HepG2 (cell line): Measurements from ENCODE around the gene PRPS1L1. TPM values are rescaled to one million over a fixed set of nuclear protein-coding genes. Genes with fewer than 3 reads are reported as not detected.

Source experiments
- ATAC-seq: fragments of 200-7000 bp; cut with Tn5 transposase; 3 replicates; pipeline ENCODE4 v1.9.1; 2020; ENCODE audit warnings: mild to moderate bottlenecking, moderate library complexity
- BruUV-seq: library from RNA; stranded (reverse); fragments of 400-500 nt; replicated peaks from 2 replicates; lab custom pipeline; 2021; lab: Mats Ljungman, UMichigan
- CTCF ChIA-PET: fragments of 300-600 bp; formaldehyde crosslinking; extraction: SDS; loops from one replicate; lab custom pipeline; 2021; ENCODE audit warnings: low total read pairs, inconsistent platforms, low intra/inter-chr PET ratio; lab: Yijun Ruan, JAX
- POLR2A ChIA-PET: fragments of 350-600 bp; sonication (Branson Sonifier 250); formaldehyde crosslinking; loops from one replicate; lab custom pipeline; 2020; ENCODE audit warnings: antibody characterized with exemption, inconsistent platforms; lab: Yijun Ruan, JAX
- DNase-seq: peaks from one replicate; pipeline ENCODE4 v3.0.0-alpha.2; 2015; ENCODE audit warnings: low spot score
- FAIRE-seq: peaks from 3 replicates; lab custom pipeline; 2011; peaks lifted over from hg19 to GRCh38; lab: Jason Lieb, UNC
- H2AFZ ChIP-seq: one replicate; pipeline ENCODE4 v1.6.1; 2011; ENCODE audit warnings: low read length, inconsistent platforms
- H3K27ac ChIP-seq: fragments of 300-600 bp; 3 replicates; pipeline ENCODE4 v1.8.0; 2011; ENCODE audit warnings: mixed run types, mild to moderate bottlenecking, mixed read lengths, low read length, inconsistent platforms; ENCODE audit not compliant: insufficient read depth; ENCODE audit errors: extremely low read length
- H3K27me3 ChIP-seq, 2 experiments: fragments of 200-600 bp in 1 of 2; 2 replicates in 1 of 2; 3 replicates in 1 of 2; pipeline versions ENCODE4 v1.6.0 to v1.8.0; 2011; ENCODE audit warnings: low read length in 2 of 2, mild to moderate bottlenecking in 2 of 2, moderate library complexity in 2 of 2, inconsistent platforms in 1 of 2; ENCODE audit not compliant: insufficient read depth in 2 of 2, control insufficient read depth in 1 of 2
- H3K36me3 ChIP-seq, 2 experiments: fragments of 200-600 bp in 1 of 2; replicated peaks in 1 of 2; 2 replicates in 1 of 2; 3 replicates in 1 of 2; pipeline versions ENCODE4 v1.5.1 to v1.8.0; 2011; ENCODE audit warnings: low read length in 2 of 2, inconsistent platforms in 1 of 2; ENCODE audit not compliant: insufficient read depth in 2 of 2, control insufficient read depth in 1 of 2
- H3K4me1 ChIP-seq: 2 replicates; pipeline ENCODE4 v1.5.1; 2012; ENCODE audit warnings: low read length, inconsistent platforms; ENCODE audit not compliant: insufficient read depth
- H3K4me2 ChIP-seq: 2 replicates; pipeline ENCODE4 v1.6.0; 2011; ENCODE audit warnings: low read depth, low read length, inconsistent platforms
- H3K4me3 ChIP-seq, 3 experiments: fragments of 200-600 bp in 1 of 3; sonication (generic), shearing (Covaris generic) in 1 of 3; replicated peaks in 1 of 3; 2 replicates each; pipeline ENCODE4 v1.5.1; 2011 to 2016; ENCODE audit warnings: low read length in 3 of 3, inconsistent platforms in 2 of 3, low read depth in 2 of 3, mild to moderate bottlenecking in 2 of 3, control low read depth in 1 of 3, mixed read lengths in 1 of 3; ENCODE audit not compliant: insufficient read depth in 1 of 3
- H3K79me2 ChIP-seq: one replicate; pipeline ENCODE4 v1.6.1; 2011; ENCODE audit warnings: low read length, inconsistent platforms; ENCODE audit not compliant: insufficient read depth
- H3K9ac ChIP-seq: 2 replicates; pipeline ENCODE4 v1.6.0; 2011; ENCODE audit warnings: mild to moderate bottlenecking, low read depth, low read length, inconsistent platforms; ENCODE audit not compliant: insufficient read depth
- H3K9me3 ChIP-seq: 2 replicates; pipeline ENCODE4 v1.5.1; 2012; ENCODE audit warnings: mild to moderate bottlenecking, low read length
- H4K20me1 ChIP-seq: 2 replicates; pipeline ENCODE4 v1.6.0; 2011; ENCODE audit warnings: inconsistent platforms, mild to moderate bottlenecking, low read length, moderate library complexity; ENCODE audit not compliant: insufficient read depth
- ATRX ChIP-seq: sonication (generic); formaldehyde crosslinking; IDR thresholded peaks from 2 replicates; pipeline ENCODE4 v1.4.0; 2020; ENCODE audit warnings: missing genetic modification reagents, borderline replicate concordance
- CCDC6 ChIP-seq: sonication (generic); formaldehyde crosslinking; IDR thresholded peaks from 2 replicates; pipeline ENCODE4 v1.8.1; 2022; ENCODE audit warnings: mild to moderate bottlenecking, missing genetic modification reagents, moderate library complexity
- CREBL2 ChIP-seq: sonication (generic); formaldehyde crosslinking; IDR thresholded peaks from 2 replicates; pipeline ENCODE4 v1.8.1; 2023; ENCODE audit warnings: missing genetic modification reagents, mild to moderate bottlenecking, borderline replicate concordance
- ESRRA ChIP-seq: sonication (generic); formaldehyde crosslinking; IDR thresholded peaks from 2 replicates; pipeline ENCODE4 v1.5.1; 2020; ENCODE audit warnings: mild to moderate bottlenecking, low read depth, missing genetic modification reagents
- KDM5A ChIP-seq: fragments of 200-600 bp; sonication (generic); IDR thresholded peaks from 2 replicates; pipeline ENCODE4 v1.7.0; 2018; ENCODE audit warnings: antibody characterized with exemption, mild to moderate bottlenecking, low read length, borderline replicate concordance
- PRDM15 ChIP-seq: sonication (generic); formaldehyde crosslinking; IDR thresholded peaks from 2 replicates; pipeline ENCODE4 v1.4.0; 2020; ENCODE audit warnings: missing genetic modification reagents
- TSC22D2 ChIP-seq: sonication (generic); formaldehyde crosslinking; IDR thresholded peaks from 2 replicates; pipeline ENCODE4 v1.5.1; 2020; ENCODE audit warnings: missing genetic modification reagents, mild to moderate bottlenecking, borderline replicate concordance
- XBP1 ChIP-seq: sonication (generic); formaldehyde crosslinking; IDR thresholded peaks from 2 replicates; pipeline ENCODE4 v1.5.0; 2020; ENCODE audit warnings: missing genetic modification reagents
- ZBTB46 ChIP-seq: sonication (generic); formaldehyde crosslinking; IDR thresholded peaks from 2 replicates; pipeline ENCODE4 v1.4.0; 2020; ENCODE audit warnings: mild to moderate bottlenecking, missing genetic modification reagents, borderline replicate concordance
- ZNF230 ChIP-seq: sonication (generic); formaldehyde crosslinking; IDR thresholded peaks from 2 replicates; pipeline ENCODE4 v1.4.0; 2020; ENCODE audit warnings: mild to moderate bottlenecking, missing genetic modification reagents
- ZNF484 ChIP-seq: sonication (generic); formaldehyde crosslinking; IDR thresholded peaks from 2 replicates; pipeline ENCODE4 v1.5.1; 2020; ENCODE audit warnings: mild to moderate bottlenecking, low read depth, missing genetic modification reagents, borderline replicate concordance
- ZNF549 ChIP-seq: sonication (generic); formaldehyde crosslinking; IDR thresholded peaks from 2 replicates; pipeline ENCODE4 v1.5.0; 2020; ENCODE audit warnings: missing genetic modification reagents
- ZNF550 ChIP-seq: sonication (generic); formaldehyde crosslinking; IDR thresholded peaks from 2 replicates; pipeline ENCODE4 v1.4.0; 2020; ENCODE audit warnings: mild to moderate bottlenecking, missing genetic modification reagents, borderline replicate concordance
- ZNF670 ChIP-seq: sonication (generic); formaldehyde crosslinking; IDR thresholded peaks from 2 replicates; pipeline ENCODE4 v1.8.0; 2022; ENCODE audit warnings: mild to moderate bottlenecking, missing genetic modification reagents, borderline replicate concordance
- ZSCAN5A ChIP-seq: sonication (generic); formaldehyde crosslinking; IDR thresholded peaks from 2 replicates; pipeline ENCODE4 v1.8.0; 2022; ENCODE audit warnings: mild to moderate bottlenecking, missing genetic modification reagents, borderline replicate concordance
- WGBS: methylation state at CpG from one replicate; pipeline ENCODE4 v1.1.6; 2017; ENCODE audit warnings: low lambda C conversion rate; 5-methylcytosine and 5-hydroxymethylcytosine counted together
- in situ Hi-C: cut with HindIII; loops from 2 replicates; pipeline ENCODE4 v1.10.0; 2017; ENCODE audit warnings: low pct_unique_long_range_greater_than_20kb; ENCODE audit not compliant: extremely low pct_ligation_motif_present
- intact Hi-C: fragments of 100-400 bp; cut with micrococcal nuclease; formaldehyde crosslinking; loops from one replicate; pipeline ENCODE4 v1.10.0; 2022; ENCODE audit not compliant: unreplicated experiment
- polyA plus RNA-seq, 8 experiments: library from polyadenylated mRNA; depleted of rRNA in 3 of 8; stranded (reverse) in 7 of 8; unstranded in 1 of 8; fragments of >200 nt; fragmentation: Illumina TruSeq in 4 of 8; extraction: Trizol in 4 of 8; gene quantifications; 2 replicates each; pipeline versions ENCODE4 v1.2.1 to v1.2.3, GENCODE V29; 2011 to 2016; ENCODE audit warnings: low read depth in 4 of 8, missing spikeins in 1 of 8, mixed read lengths in 1 of 8; ENCODE audit not compliant: insufficient read depth in 1 of 8
- total RNA-seq, 5 experiments: library from RNA; depleted of rRNA; stranded (reverse); fragments of >200 nt; fragmentation: Illumina TruSeq; extraction: Trizol; gene quantifications; 2 replicates each; pipeline ENCODE4 v1.2.3, GENCODE V29; 2016; ENCODE audit warnings: low read depth in 1 of 5

Gene PRPS1L1
- total and polyA plus RNA-seq, 2 of the 13 experiments (the other 11 are each of a cell fraction or from before 2014, with no cell fraction given), result not detected

- TF ChIP-seq KDM5A, result no peak
- TF ChIP-seq ZNF549 (CRISPR knock-in tag), result no peak
- no peak for TF ChIP-seq ESRRA (CRISPR knock-in tag)
- no peak for TF ChIP-seq ATRX
- TF ChIP-seq XBP1, result no peak
- no peak for TF ChIP-seq ZNF230 (CRISPR knock-in tag)
- no peak for TF ChIP-seq ZNF484 (CRISPR knock-in tag)
- TF ChIP-seq CREBL2 (CRISPR knock-in tag), result no peak
- no peak for TF ChIP-seq CCDC6 (CRISPR knock-in tag)
- TF ChIP-seq, all 625 proteins: peak for 0
These were observed 43.4 kb downstream of the PRPS1L1 start (continued) for GRCh38 chr7:17984288-17984687.

- Histone ChIP-seq H4K20me1 (no peaks in the 10 kb centered on the region), H3K79me2 (no peaks in the 10 kb centered on the region), H3K4me3 (no peak overlapping the region), H3K9me3 (no peaks in the 10 kb centered on the region), H3K9ac (no peak overlapping the region), H3K4me2 (no peak overlapping the region), H3K27ac (no peak overlapping the region), H3K4me1 (peaks cover 6% of the 10 kb centered on the region; the same call in 1 of the 2 replicates), H3K27me3 (no peaks in the 10 kb centered on the region; a peak in 1 of 5 replicates), H3K36me3 (no peaks in the 10 kb centered on the region), H2AFZ (no peak overlapping the region)
- intact Hi-C loops (no loop called here), in situ Hi-C loops (no loop called here)
- ATAC-seq (no peak), DNase-seq (no peak), FAIRE-seq (no peak)
- ChIA-PET POLR2A (no interaction called here), CTCF (no interaction called here)
- BruUV-seq, result no TSS peak
- WGBS, result 1% methylated on average over 3 of the region's 3 CpGs
- TF ChIP-seq TSC22D2 (CRISPR knock-in tag) (no peak), ZSCAN5A (no peak), ZBTB46 (no peak), ZNF550 (CRISPR knock-in tag) (no peak), PRDM15 (CRISPR knock-in tag) (no peak), ZNF670 (CRISPR knock-in tag) (no peak)
These were observed 44.2 kb downstream of the PRPS1L1 start for GRCh38 chr7:17983221-17984062.
